Activated T-cell treated with anti-CD3 and anti-CD28 coated beads for 1 hour (primary cell): Measurements from ENCODE around the gene NEB.
"Not testable (repeated sequence)": the region's sequence is repeated elsewhere in the genome, so short reads cannot be mapped to it uniquely, and the experiment has no call there.

Experiments
- DNase-seq: peaks from one replicate; pipeline ENCODE4 v3.0.0-alpha.2; 2020; ENCODE audit warnings: low read depth

NEB gene

DNA sequence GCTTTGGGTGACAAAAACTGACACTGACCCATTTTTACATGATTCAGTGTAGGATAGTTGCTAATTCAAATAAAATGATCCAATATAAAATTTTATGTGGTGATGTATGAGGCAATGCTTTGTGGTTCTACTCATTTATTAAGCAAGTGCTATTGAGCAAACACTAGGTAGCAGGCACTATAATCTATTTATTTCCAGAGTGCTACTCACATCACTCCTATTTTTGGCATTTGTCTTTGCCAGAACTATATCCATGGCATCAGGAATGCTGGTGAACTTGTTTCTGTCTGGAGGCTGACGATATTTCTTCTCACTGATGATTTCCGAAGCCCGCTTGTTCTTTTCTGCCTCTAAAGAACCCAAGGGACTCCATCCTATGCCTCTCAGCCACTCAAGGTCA is 84.3 kb downstream of the NEB start:
- DNase-seq = no peak

DNA sequence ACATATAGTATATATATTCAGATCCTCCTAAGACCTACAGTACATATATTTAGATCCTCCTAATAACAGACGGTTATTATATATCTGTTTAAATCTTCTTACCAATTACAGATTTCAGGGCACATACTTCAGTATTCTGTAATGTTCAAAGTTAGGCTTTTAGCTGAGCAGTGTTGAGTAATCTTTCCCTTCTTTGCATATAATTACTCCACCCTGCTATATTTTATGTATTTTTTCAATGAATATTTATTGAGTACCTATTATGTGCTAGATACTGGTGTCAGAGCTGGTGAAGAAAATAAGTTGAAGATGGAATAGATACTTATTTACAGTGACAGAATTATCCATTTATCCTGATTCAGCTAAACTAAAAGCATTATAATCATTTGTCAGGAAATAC is 84.9 kb downstream of the NEB start:
- DNase-seq = no peak

DNA sequence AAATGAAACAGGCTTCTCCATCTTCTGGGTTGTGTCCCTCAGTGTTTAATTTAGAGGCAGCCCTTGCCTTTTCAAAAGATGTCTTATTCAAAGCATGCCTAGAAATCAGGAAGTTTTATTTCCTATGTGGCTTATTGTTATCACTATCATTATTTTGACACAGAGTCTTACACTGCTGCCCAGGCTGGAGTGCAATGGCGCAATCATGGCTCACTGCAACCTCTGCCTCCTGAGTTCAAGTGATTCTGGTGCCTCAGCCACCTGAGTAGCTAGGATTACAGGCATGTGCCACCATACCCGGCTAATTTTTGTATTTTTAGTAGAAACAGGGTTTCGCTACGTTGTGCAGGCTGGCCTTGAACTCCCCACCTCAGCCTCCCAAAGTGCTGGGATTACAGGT is 87.8 kb downstream of the NEB start:
- not testable (repeated sequence) for DNase-seq

DNA sequence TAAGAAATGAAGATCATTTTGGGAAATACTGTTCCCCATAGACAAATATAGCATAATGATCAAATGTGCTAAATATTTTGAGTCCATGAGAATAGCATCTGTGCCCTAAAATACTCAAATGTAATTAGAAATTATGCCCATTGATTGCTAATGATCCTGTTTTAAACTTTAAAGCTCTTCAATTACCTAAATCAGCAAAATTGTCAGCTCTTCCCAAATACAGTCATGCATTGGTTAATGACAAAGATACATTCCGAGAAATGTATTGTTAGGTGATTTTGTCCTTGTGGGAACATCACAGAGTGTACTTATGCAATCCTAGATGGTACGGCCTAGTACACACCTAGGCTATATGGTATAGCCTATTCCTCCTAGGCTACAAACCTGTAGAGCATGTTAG is 89.7 kb downstream of the NEB start:
- no peak for DNase-seq

DNA sequence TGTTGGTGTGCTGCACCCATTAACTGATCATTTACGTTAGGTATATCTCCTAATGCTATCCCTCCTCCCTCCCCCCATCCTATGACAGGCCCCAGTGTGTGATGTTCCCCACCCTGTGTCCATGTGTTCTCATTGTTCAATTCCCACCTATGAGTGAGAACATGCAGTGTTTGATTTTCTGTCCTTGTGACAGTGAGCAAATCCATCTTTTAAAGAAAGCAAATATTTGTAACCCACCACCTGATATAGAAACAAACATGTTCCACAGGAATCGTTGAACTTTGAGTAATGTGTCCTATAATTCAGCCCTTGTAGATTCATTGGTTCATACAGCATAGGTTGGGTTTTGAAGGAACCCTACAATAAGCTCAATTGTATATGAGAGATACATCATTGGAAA is 92.4 kb downstream of the NEB start:
- DNase-seq = not testable (repeated sequence)

DNA sequence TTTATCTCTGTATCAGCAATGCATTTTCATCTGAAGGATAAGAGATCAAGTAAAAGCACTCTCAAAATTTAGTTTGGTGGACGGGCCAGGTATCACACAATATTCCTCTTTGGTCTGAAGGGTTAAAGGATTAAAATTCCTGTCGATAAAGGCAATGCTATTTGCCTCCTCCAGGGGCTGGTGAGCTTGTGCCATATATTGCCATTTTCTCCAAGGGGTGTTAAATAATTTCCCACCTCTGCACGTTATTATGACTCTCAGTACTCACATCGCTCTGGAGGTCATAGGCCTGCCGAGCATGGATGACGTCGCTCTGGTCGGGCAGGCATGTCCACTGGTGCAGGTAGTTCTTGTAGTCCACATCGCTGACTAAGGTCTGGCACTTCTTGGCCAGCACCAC is 94.2 kb downstream of the NEB start:
- DNase-seq = no peak

DNA sequence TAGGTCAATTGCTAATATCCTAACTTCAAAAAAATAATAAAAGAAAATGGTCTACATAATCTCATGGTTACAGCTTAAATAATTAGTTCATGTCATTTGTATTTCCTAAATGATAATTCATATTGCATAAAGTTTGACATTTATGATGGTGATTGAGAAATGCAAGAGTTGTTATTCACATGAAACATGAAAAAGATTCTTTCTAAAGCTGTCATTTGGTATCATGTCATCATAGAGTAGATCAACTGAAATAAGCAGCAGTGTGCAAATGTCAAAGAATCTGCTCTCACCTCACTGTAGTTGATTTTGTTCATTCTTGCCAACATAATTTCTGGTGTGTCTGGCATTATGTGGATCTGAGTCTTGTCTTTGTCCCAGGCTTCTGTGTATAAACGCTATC is 95.3 kb downstream of the NEB start:
- DNase-seq = no peak

DNA sequence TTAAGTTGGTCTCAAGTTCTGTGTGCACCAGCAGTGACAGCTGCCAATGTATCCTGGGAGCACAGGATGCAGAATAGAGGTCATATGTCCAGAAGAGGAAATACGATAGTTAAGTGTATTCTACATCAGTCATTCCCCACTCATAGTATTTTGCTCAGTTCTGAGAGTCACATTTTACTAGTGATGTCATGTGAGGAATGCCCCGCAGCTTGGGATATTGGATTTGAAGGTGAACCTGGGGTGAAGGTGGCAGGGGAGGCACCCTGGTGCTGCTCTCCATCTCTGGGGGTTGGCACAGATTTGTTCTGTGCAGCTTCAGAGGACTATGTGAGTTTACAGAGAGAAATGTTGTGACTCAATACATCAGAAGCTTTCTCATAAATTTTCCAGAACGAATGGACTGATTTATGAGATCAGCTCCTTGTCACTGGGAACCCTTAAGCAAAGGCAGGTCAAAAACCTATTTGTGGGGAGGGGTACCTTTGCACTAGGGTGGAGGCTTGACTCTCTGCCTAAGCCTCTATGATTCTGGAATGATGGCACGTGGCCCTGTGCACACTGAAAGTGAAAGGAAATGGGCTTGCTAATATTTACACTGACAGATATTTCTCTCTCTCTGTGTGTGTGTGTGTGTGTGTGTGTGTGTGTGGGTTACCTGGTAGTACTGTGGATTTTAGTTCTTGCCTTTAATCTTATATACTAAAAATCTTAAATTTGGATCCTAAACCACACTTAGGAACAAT is 95.9 kb downstream of the NEB start:
- DNase-seq = no peak

DNA sequence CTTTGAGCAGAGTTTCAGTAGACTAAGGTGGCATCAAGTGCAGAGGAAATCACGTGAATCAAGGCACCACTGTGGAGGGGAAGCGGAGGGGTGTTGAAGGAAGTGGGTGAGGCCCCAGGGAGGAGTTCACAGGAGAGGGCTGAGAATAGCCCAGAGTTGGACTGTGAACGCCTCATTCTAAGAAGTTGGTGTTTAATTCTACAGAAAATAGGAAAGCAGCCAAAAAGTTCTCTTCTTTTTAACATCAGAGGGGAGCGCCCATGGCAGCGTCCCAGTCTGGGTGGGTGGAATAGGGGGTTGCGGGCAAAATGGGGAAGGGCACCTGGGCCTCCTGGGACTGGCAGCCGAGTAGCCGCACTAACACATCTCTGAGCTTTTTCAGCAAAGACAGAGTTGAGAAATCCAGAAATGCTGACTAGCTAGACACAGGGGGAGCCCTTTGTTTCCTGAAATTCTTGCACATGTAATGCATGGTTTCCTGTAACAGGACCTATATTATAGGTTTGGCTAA is 97.0 kb downstream of the NEB start:
- peak; percentile 35 for DNase-seq

DNA sequence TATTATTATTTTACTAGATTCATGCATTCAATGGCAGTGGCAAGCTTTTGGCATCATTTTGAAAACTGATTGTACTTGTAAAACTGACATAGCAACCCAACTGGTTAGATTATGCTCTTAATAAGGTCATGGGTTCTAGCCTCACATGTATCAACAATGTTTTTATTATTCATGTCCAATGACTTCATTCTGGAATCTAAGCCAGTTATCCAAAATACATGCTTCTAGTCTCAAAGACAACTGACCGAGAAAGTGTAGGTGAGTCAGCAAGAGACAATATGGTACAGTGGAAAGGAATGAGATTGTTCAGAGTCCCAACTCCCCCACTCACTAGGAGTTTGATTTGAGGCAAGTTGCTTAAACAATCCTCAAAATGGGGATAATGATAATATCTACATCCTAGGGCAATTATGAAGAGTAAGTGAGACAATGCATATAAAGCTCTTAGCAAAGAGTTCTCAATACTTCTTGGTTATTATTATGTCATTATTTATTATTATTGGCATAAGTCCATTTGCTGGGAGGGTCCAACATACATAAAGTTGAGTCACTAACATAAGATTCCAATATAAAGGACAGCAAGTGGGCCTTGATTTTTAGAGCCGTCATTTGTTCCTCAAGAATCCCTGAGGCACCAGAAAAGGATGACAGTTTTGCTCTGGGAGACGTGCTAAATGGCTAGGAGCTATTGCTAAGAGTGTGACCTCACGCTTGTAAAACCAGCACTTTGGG is 99.4 kb downstream of the NEB start:
- no peak for DNase-seq

DNA sequence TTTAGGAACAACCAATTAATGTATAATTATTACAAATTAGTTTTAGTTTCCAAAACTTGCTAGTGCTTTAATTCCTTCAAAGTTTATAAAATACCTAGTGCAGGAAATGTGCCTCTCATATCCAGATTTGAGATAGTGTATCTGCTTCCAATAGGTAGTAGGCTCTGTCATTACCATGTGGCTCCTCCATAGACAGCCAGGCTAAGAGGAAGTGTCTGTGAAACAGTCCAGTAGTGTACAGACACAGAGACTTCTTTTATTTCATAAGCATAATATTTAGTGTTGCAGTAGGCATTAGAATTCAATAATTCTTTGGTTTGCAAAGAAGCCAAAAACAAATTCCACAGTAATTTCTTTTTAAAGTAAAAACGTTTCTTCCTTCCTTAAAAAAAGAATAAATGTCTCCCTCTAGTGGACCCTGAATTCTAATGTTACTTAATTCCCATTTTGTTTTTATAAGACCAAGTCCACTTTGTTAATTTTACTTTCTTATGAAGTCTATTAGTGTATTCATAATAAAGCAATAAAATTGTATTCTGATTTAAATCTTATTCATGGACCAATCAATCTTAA is 101.2 kb downstream of the NEB start:
- DNase-seq = no peak

DNA sequence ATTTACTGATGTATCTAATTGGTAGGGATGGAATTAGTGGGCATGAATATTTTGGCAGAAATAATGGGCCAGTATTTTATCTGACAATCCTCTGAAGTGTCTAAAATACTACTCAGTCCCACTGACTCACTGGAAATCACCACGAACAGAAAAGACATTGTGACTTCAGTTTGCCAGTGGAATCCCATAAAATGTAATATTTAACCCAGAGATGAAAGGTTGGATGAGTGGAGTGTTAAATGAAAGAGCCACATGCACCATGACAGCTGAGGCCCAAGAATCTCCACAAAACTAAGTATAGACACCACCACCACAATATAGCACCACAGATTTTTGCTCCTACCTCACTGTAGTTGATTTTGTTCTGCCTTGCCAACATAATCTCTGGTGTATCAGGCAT is 103.9 kb downstream of the NEB start:
- DNase-seq = no peak

DNA sequence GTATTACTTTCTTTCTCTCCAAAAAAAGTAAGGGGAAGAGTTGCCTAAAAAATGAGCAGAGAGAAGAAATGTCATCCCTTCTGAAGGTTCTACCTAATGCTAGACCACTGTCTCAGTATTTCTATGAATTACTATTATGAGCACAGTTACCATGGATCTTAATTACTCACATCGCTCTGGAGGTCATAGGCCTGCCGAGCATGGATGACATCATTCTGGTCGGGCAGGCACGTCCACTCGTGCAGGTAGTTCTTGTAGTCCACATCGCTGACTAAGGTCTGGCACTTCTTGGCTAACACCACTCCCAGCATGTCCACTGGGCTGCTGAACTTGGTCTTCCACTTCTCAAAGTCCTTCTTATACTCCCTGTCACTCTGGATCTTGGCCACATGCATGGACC is 106.9 kb downstream of the NEB start:
- DNase-seq = no peak

DNA sequence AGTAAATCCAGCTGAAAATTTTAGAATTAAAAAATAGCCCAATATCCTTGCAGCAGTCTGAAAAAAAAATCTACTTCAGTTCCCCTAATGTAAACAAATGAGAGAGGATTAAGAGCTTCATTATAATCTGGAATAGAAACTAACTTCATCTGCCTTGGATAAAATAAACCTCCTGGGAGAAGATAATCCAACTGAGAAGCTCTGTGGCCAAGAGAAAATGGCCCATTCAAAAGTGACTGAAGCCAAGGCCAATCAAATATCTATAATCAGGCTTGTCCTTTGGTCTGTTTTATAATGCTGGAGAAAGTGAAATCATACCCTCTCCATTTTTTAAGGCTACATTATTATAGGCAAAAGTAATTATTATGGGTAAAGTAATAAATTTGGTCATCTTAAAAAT is 110.0 kb downstream of the NEB start:
- no peak for DNase-seq

DNA sequence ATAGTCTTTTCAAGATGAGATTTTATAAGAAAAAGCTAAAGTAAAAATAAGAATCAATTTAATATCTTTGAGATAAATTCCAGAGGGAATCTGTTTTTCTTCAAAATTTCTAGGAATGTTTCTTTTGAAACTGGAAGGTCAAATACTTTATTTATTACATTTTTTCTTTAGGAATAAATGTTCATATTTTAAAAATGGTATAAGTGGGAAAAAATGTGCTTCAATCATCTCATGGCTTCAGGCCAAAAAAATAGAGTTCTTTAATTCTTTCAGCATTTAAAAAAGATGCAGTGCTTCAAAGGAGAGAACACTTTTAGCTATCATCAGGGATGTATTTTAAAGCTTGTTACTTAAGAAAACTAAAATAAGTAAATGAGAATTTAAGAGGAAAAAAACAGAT is 110.6 kb downstream of the NEB start:
- no peak for DNase-seq

DNA sequence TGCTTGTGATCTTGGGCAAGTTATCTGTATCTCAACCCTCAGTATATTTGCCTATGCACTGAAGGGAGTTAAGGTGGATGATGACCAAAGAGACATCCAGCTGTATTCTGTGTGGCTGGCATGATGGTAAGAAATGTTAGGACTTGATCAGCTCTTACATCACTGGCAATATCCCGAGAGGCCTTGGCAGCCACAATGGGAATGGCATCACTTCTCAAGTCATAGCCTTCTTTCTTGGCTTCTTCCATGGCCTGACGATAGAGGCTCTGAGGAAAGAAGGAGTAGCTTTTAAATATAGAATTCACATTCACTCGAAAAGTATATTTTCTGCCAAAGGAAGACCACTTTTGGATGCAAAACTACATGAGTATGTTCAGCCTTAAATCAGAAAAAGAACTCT is 113.5 kb downstream of the NEB start:
- DNase-seq = no peak

DNA sequence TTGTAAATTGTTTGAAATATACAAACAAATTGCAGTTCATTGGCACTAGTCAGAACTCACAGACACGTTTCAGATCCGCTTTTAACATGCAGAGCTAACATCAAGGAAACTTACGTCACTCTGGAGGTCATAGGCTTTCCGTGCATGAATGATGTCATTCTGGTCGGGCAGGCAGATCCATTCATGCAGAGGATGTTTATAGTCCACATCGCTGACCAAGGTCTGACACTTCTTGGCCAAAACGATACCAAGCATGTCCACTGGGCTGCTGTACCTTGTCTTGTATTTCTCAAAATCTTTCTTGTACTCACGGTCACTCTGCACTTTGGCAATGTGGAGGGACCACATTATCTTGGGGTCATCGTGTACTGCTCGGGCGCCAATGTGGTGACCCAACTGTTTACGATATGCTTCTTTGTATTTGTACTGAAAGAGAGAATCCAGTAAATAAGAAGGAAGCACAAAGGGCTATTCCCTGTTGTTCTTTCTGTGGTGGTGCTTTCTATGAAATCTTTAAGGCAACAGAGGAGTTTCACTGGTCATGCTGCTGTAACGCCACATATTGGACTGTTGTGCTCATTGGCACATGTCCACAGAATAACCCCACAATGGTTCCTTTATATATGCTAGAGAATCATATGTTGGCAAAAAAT is 114.8 kb downstream of the NEB start:
- no peak for DNase-seq

DNA sequence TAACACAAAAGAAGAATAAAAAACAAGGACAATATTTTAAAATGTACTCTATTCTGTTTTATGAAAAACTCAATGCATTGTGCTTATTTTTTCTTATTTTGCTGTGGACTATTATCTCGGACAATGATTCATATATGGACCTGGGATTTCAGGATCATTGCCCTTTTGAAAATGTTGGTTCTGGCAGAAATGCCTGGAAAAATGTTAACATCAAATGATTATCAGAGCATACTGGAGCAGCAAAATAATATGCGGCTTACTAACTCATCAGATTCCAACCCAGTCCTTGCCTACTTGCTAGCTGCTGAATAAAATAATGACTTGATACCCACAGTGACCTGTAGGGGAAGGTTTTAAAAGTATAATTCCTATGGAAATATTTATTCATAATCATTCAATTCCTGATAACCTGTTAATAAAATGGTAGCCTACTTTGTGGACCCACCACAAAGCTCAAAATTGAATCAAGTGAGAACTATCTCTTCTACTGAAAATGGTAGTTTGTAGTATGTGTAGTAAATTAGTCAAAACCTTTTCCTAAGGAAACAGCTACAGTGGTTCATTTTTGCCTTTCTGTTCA is 117.4 kb downstream of the NEB start:
- DNase-seq = no peak

DNA sequence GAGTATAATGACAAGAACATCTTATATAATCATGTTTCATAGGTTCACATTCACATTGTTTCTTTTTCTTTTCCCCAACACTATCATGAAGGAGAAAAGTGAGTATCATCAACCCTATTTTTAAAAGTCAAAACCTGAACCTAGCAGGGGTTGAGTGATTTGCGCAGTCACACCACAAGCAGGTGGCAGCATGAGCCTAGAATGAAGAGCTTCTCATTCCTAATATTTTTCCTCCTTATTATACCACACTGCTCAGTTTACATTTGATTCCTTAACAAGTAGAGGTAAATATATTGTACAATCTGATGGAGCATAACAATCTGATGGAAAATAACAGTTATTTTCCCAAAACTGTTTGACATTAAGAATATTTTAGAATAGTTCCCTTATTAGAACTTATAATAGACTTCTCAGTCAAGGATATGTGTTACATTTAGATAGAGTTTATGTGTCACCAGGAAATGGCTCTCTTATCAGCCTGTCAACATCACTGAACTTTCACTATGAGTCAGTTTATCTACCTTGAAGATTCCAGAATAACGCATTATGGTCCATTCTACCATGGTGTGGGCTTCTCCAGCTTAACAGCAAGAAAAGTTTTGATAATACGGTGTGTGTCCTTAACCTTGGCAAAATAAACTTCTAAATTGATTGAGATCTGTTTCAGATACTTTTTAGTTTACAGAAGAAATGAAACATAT is 119.5 kb downstream of the NEB start:
- DNase-seq = no peak

DNA sequence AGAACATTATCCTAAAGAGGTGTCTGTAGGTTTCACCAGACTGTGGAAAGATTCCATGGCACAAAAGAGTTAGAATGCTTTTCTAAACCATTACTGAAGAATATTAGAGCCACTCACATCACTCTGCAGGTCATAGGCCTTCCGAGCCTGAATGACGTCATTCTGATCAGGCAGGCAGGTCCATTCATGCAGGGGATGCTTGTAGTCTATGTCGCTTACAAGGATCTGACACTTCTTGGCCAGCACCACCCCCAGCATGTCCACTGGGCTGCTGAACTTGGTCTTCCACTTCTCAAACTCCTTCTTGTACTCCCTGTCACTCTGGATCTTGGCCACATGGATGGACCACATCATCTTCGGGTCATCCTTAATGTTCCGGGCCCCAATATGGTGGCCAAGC is 120.1 kb downstream of the NEB start:
- no peak for DNase-seq

DNA sequence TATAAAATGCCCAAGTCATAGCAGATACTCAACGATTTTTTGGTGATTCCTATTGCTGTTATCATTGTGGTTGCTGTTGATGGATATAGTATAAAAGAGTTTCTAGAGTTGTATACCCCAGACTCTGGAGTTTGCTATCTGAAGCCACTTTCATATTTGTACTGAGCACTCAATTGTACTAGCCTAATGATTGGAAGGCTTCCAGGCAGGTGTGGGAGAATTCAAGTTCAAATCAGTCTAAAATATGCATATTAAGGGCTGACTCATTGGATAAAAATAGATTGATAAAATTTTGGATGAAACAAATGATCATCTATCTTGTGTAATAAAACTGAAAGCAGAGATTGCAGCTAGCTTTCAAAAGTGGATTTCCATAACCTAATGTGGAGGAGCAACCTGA is 122.9 kb downstream of the NEB start:
- DNase-seq = no peak

DNA sequence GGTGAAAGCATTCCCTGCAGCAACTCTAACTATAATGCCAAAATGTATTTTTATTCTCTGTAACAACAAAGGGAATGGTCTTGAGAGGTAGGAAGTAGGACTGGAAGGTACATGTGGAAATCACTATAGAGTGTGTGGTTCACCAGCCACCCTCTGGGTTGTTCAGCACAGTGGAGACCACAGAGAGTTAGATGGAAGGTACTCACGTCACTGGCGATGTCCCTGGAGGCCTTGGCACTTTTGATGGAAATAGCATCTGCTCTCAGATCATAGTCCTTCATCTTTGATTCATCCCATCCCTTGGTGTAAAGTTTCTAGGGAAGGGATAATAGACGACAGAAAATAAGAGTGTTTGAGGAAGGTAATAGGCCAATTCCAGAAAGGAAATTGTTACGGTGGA is 124.0 kb downstream of the NEB start:
- DNase-seq = no peak
